ENCODE results near the gene CD59.

Gene CD59

GRCh38 chr11:33691066-33691864, 45.0 kb downstream of the CD59 start:
- no peak for DNase-seq (ENCODE audit: low read depth in 1 of 2, low spot score in 1 of 2)
- H3K4me3 ChIP-seq (replicated peaks; ENCODE audit: insufficient read depth, low read length): no peak overlapping the region
- TF ChIP-seq SPI1 (IDR thresholded peaks at IDR 0.05; ENCODE audit: borderline replicate concordance, low read depth) (no peak), POLR2AphosphoS5 (IDR thresholded peaks at IDR 0.05; ENCODE audit: low read depth) (no peak), GABPA (IDR thresholded peaks at IDR 0.05; ENCODE audit: low read depth) (no peak)
- TF ChIP-seq, protein P1, sequence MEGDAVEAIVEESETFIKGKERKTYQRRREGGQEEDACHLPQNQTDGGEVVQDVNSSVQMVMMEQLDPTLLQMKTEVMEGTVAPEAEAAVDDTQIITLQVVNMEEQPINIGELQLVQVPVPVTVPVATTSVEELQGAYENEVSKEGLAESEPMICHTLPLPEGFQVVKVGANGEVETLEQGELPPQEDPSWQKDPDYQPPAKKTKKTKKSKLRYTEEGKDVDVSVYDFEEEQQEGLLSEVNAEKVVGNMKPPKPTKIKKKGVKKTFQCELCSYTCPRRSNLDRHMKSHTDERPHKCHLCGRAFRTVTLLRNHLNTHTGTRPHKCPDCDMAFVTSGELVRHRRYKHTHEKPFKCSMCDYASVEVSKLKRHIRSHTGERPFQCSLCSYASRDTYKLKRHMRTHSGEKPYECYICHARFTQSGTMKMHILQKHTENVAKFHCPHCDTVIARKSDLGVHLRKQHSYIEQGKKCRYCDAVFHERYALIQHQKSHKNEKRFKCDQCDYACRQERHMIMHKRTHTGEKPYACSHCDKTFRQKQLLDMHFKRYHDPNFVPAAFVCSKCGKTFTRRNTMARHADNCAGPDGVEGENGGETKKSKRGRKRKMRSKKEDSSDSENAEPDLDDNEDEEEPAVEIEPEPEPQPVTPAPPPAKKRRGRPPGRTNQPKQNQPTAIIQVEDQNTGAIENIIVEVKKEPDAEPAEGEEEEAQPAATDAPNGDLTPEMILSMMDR (IDR thresholded peaks at IDR 0.05; ENCODE audit: insufficient read depth, low read length): no peak
- TF ChIP-seq, protein P2, sequence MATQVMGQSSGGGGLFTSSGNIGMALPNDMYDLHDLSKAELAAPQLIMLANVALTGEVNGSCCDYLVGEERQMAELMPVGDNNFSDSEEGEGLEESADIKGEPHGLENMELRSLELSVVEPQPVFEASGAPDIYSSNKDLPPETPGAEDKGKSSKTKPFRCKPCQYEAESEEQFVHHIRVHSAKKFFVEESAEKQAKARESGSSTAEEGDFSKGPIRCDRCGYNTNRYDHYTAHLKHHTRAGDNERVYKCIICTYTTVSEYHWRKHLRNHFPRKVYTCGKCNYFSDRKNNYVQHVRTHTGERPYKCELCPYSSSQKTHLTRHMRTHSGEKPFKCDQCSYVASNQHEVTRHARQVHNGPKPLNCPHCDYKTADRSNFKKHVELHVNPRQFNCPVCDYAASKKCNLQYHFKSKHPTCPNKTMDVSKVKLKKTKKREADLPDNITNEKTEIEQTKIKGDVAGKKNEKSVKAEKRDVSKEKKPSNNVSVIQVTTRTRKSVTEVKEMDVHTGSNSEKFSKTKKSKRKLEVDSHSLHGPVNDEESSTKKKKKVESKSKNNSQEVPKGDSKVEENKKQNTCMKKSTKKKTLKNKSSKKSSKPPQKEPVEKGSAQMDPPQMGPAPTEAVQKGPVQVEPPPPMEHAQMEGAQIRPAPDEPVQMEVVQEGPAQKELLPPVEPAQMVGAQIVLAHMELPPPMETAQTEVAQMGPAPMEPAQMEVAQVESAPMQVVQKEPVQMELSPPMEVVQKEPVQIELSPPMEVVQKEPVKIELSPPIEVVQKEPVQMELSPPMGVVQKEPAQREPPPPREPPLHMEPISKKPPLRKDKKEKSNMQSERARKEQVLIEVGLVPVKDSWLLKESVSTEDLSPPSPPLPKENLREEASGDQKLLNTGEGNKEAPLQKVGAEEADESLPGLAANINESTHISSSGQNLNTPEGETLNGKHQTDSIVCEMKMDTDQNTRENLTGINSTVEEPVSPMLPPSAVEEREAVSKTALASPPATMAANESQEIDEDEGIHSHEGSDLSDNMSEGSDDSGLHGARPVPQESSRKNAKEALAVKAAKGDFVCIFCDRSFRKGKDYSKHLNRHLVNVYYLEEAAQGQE (IDR thresholded peaks at IDR 0.05; ENCODE audit: insufficient replicate concordance, low read depth): no peak
- no peak overlapping the region for H3K27ac ChIP-seq (replicated peaks)
- no peaks in the 10 kb centered on the region for H3K27me3 ChIP-seq (ENCODE audit: insufficient read depth, poor library complexity, severe bottlenecking)

- no peak for TF ChIP-seq SPI1 (IDR thresholded peaks at IDR 0.05; ENCODE audit: borderline replicate concordance, low read depth)
- no peak for TF ChIP-seq GABPA (IDR thresholded peaks at IDR 0.05; ENCODE audit: low read depth)
- TF ChIP-seq, protein P1 (IDR thresholded peaks at IDR 0.05; ENCODE audit: insufficient read depth, low read length): no peak
- no peak for TF ChIP-seq POLR2AphosphoS5 (IDR thresholded peaks at IDR 0.05; ENCODE audit: low read depth)
- TF ChIP-seq, protein P2 (IDR thresholded peaks at IDR 0.05; ENCODE audit: insufficient replicate concordance, low read depth): no peak
- Histone ChIP-seq H3K4me3 (replicated peaks; ENCODE audit: insufficient read depth, low read length) (no peak overlapping the region), H3K27me3 (ENCODE audit: insufficient read depth, poor library complexity, severe bottlenecking) (no peaks in the 10 kb centered on the region), H3K27ac (replicated peaks) (no peak overlapping the region)
- DNase-seq (ENCODE audit: low read depth in 1 of 2, low spot score in 1 of 2): no peak
These were observed 45.7 kb downstream of the CD59 start for GRCh38 chr11:33690290-33691065.

GRCh38 chr11:33689501-33689900, 46.7 kb downstream of the CD59 start:
- DNase-seq (ENCODE audit: low read depth in 1 of 2, low spot score in 1 of 2): no peak
- no peak for TF ChIP-seq SPI1 (IDR thresholded peaks at IDR 0.05; ENCODE audit: borderline replicate concordance, low read depth)
- TF ChIP-seq POLR2AphosphoS5 (IDR thresholded peaks at IDR 0.05; ENCODE audit: low read depth): no peak
- TF ChIP-seq GABPA (IDR thresholded peaks at IDR 0.05; ENCODE audit: low read depth): no peak
- TF ChIP-seq, protein P2 (IDR thresholded peaks at IDR 0.05; ENCODE audit: insufficient replicate concordance, low read depth): no peak
- TF ChIP-seq, protein P1 (IDR thresholded peaks at IDR 0.05; ENCODE audit: insufficient read depth, low read length): no peak
- H3K27ac ChIP-seq (replicated peaks): no peak overlapping the region
- H3K27me3 ChIP-seq (ENCODE audit: insufficient read depth, poor library complexity, severe bottlenecking): no peaks in the 10 kb centered on the region
- H3K4me3 ChIP-seq (replicated peaks; ENCODE audit: insufficient read depth, low read length): no peak overlapping the region
